ENCODE measurements around the gene GRIP2.

DNA sequence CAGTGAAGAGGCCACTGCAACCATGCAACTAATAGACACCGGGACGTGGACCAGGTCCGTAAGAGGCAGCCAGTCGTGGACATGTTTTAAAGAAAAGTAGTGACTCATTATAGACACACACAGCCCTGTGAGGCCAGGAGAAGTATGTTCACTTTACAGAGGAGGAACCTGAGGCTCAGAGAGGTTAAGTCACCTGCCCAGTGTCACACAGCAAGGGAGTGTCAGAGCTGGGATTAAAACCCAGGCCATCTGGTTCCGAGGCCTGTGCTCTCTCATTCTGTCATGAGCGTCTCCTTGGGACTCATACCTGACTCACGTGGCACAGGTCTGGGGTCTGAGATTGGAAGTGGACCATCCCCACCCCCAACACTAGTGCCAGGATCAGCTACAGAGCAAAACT is 28.1 kb upstream of the GRIP2 start:
- TF ChIP-seq POLR2AphosphoS5 (IDR thresholded peaks at IDR 0.05; ENCODE audit: low read depth, low read length), result no peak
- no peak for TF ChIP-seq TAF1 (IDR thresholded peaks at IDR 0.05; ENCODE audit: low read depth, low read length)
- no peak for TF ChIP-seq SPI1 (IDR thresholded peaks at IDR 0.05; ENCODE audit: low read depth, low read length)
- TF ChIP-seq POLR2A (IDR thresholded peaks at IDR 0.05; ENCODE audit: low read depth, low read length), result no peak
- no peak for TF ChIP-seq POU2F2 (IDR thresholded peaks at IDR 0.05; ENCODE audit: low read depth, low read length)
- no peak for TF ChIP-seq PAX5 (IDR thresholded peaks at IDR 0.05; ENCODE audit: insufficient read depth, low read length, severe bottlenecking)
